ENCODE results near the gene IKZF1.

DNA sequence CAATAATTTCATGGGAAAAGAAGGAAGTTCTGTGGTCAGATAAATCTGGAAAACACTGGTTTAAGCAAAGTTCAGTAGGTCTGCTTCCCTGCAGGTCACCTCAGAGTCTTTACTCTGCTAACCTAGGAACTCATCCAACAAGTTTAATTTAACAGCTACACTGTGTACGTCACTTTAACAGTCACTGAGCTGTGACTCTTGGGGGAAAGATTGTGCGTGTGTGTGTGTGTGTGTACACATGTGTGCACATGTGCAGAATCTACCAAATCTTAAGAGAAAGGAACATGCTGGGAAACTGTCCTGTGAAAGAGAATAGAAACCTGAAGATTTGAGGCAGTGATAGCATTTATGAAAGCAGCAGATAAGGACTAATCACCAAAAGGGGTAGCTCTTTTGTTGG is 62.6 kb downstream of the IKZF1 start:
- TF ChIP-seq SUZ12 (IDR thresholded peaks at IDR 0.05; ENCODE audit: low read depth, low read length) (no peak), ZNF562 (CRISPR knock-in tag; IDR thresholded peaks at IDR 0.05; ENCODE audit: borderline replicate concordance) (no peak), ZNF160 (CRISPR knock-in tag; IDR thresholded peaks at IDR 0.05) (no peak), JUNB (CRISPR knock-in tag; IDR thresholded peaks at IDR 0.05; ENCODE audit: borderline replicate concordance) (no peak), EP300 (IDR thresholded peaks at IDR 0.05; ENCODE audit: low read depth in 2 of 2, low read length in 2 of 2) (no peak), EP300 (CRISPR knock-in tag; IDR thresholded peaks at IDR 0.05; ENCODE audit: borderline replicate concordance) (no peak), RBAK (CRISPR knock-in tag; IDR thresholded peaks at IDR 0.05) (no peak), POLR2AphosphoS5 (IDR thresholded peaks at IDR 0.05; ENCODE audit: low read depth, low read length) (no peak), ZSCAN22 (CRISPR knock-in tag; IDR thresholded peaks at IDR 0.05) (no peak), ZNF232 (CRISPR knock-in tag; IDR thresholded peaks at IDR 0.05; ENCODE audit: borderline replicate concordance) (no peak)
